Daoy (cell line): ENCODE results near the gene CALCOCO1. TPM values are rescaled to one million over a fixed set of nuclear protein-coding genes. Genes with fewer than 3 reads are reported as not detected.

Source experiments
- DNase-seq: peaks from one replicate; pipeline ENCODE4 v3.0.0-alpha.2; 2015; ENCODE audit warnings: low read depth
- total RNA-seq: library from RNA; depleted of rRNA; stranded (reverse); fragments of >200 nt; shearing (Covaris generic); gene quantifications from 2 replicates; pipeline ENCODE4 v1.2.3, GENCODE V29; 2014

Gene CALCOCO1
- total RNA-seq, 1 experiment from 2014 or later, result 21.4 TPM

DNA sequence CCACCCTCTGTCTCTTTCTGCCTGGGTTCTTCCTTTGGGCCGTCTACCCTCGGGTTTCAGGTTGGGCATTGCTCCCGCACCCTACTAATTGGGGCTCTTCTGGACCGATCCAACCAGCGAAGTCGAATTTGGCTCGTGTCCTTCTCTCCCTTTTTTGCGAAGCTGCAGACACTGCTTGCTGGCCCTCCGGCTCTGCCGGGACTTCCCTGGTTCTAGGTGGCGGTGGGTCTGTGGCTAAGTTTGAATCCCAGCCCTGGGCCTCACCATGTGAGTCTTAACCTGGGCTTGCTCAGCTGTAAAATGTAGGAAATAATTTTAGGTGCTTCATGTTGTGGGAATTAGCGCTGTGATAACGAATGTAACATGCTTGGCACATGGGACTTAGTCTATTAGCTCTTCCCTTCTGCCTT is 24.9 kb upstream of the CALCOCO1 start:
- no peak for DNase-seq

GRCh38 chr12:53751336-53752191 is 24.3 kb upstream of the CALCOCO1 start, which contains the start of gene CISTR:
Gene CISTR (minus strand): TSS chr12:53751979.
- DNase-seq, result peak; percentile 38

DNA sequence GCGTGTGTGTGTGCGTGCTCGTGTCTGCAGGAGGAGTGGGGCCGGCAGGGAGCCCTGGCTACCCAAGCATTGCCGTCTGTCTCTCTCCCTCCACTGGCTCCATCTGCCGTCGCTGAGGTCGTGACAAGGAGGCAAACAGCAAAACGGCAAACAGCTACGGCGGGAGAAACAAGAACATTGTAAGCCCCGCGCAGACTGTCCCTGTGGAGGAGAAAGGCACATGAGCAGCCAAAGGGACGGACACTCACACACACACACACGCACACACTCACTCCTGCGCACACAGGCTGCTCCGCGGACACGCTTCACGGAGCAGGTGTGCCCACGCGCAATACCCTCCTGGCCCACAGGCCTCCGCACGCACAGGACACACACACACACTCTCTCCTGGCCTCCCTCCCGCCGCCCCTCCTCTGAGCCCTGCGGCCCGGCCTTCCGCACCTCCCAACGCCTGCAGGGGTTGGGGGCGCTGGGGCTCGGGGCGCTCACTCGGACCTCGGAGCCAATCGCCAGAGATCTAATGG is 23.6 kb upstream of the CALCOCO1 start:
- DNase-seq, result no peak

- no peak for DNase-seq
Measured at GRCh38 chr12:53749986-53750811, 22.9 kb upstream of the CALCOCO1 start.

DNA sequence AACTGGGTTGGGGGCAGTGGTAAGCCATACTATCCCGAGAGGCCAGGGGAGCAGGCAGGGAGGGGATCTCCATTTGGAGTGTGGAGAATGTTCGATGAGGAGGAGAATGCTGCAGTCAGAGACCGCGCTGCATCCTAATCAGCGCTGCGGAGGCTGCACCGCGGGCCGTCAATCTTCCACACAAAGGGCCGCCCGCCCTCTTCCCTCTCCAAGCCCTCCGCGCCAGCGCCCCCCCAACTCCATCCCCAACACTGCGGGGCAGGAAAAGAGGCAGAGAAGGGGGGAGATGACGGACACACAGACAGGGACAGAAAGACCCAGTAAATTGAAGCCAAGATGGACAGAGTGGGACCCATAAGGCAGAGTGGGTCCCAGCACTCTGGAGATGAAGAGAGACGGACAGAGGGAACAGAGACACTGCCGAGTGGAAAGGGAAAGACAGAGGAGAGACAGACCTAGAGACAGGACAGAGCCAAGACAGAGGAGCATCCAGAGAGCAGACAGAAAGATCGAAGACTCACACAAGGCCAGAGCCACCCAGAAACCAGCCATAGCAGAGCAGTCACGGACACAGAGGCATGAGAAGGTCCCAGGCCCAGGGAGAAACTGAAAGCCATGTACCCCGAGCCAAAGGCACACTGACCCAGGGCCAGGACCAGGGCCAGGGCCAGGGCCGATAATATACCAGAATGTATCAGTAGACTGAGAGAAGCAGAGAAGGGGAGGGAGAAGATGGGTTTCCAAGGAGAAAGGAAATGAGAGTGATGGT is 21.0 kb upstream of the CALCOCO1 start:
- DNase-seq, result no peak

DNA sequence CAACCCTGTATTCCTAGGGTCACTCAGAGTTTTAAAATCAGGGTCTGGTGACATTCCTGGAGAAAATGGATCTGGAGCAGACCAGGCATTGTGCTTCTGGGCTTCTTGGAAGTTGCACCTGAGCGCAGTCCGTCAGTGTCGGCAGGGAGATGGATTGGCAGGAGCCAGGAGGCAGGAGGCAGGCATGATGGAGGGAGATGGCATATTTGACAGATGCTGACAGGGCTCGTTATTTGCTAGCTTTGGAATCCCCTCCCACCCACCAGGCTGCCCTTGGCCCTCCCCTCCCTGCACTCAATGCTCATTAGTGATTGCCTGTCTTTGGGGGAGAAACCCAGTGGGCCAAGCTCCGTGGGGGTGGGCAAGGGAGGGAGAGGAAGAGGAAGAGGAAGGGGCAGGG is 19.8 kb upstream of the CALCOCO1 start:
- no peak for DNase-seq

- DNase-seq, result peak; percentile 92
Measured at GRCh38 chr12:53746592-53747092, 19.4 kb upstream of the CALCOCO1 start.

DNA sequence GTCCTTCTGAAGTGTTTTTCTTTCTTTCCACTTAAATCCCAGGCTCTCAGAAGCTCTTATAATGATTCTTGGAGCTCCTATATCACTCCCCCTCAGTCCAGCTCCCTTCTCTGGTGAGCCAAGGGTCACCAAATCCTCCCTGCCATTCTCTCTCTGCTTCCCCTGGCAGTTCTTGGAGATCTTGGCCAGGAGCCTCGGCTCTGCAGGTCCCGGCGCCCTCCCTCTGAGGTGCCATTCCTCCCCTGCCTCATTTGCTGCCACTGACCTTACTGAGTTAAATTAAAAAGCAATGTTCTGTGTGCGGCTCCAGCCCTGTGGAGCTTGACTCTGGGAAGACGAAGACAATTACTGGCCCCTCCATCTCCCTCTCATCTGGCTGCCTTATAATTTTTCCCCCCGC is 17.5 kb upstream of the CALCOCO1 start:
- DNase-seq, result no peak

- DNase-seq, result no peak
Measured at GRCh38 chr12:53744130-53744441, 16.8 kb upstream of the CALCOCO1 start.

DNA sequence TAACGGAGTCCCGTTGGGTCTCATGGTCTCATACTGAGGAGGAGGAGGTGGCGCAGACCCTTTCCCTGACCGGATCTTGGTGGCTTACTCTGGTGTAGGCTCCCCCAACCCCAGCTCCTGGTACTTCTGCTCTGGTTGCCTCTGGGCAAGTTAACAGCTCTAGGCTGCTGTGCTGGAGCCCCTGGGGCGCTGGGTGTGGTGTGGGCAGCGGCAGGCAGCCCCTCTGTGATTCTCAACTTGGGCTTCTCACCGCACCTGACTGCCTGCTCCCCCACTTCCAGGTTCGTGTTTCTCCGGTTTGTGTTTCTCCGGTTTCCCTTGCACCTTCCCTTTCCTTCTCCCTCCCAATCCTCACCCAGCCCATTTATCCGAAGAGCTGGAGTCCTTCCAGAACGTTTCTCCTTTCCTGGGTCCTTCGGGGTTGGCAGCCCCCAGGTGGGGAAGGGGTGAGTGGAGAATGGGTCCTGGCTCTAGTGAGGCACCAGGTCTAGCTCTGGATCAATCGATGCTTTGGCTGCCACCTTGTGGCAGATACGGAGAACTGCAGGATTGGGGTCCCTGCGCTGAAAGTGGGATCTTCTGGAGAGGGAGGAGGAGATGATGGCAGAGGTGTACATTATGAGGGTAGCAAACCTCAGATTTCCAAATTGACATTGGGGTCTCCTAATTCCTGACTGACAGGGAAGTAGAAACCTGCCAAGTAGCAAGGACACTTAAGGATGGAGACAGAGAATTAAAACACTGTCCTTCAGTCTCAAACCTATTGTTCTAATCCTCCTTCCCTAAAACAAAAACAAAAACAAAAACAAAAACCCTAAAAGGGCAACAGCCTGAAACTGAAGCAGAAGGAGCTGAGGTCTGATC is 16.2 kb upstream of the CALCOCO1 start:
- DNase-seq, result peak; percentile 66

- DNase-seq, result no peak
Measured at GRCh38 chr12:53740130-53740491, 12.9 kb upstream of the CALCOCO1 start.

- no peak for DNase-seq
Measured at GRCh38 chr12:53739214-53740129, 12.2 kb upstream of the CALCOCO1 start.

- DNase-seq, result no peak
Measured at GRCh38 chr12:53738406-53739213, 11.4 kb upstream of the CALCOCO1 start.

GRCh38 chr12:53737951-53738405 is 10.7 kb upstream of the CALCOCO1 start:
- no peak for DNase-seq

GRCh38 chr12:53737093-53737808 is 10.0 kb upstream of the CALCOCO1 start:
- DNase-seq, result no peak

GRCh38 chr12:53736592-53736991 is 9.3 kb upstream of the CALCOCO1 start:
- DNase-seq, result no peak

DNA sequence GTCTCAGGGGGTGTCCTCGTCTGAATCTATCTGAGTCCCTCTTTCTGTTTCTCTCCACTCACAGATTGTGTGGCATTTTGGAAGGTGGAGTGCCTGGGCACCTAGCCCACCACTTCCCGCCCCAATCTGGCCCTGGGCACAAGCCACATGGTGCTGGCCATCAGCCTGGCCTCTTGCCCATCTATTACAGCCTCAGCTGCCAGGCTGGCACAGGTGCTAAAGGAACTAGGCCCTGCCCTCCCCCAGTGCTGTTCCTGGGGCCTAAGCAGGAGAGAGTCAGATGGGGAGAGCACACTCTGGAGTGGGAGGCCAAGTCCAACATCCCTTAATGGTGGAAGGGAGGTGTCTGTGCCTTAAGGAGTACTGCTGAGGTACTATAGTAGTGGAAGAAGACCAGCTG is 8.3 kb upstream of the CALCOCO1 start:
- no peak for DNase-seq

DNA sequence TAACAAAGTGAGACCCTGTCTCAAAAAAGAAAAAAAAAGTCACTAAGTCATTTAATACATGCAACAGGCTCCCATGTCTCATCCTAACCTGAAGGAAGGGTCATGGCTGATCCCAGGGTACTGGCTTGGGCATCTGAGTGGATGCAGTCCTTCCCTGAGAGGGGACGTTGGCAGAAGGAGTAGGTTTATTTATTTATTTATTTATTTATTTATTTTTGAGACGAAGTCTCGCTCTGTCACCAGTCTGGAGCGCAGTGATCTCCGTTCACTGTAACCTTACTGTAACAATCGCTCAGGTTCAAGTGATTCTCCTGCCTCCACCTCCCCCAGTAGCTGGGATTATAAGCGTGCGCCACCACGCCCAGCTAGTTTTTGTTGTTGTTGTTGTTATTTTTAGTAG is 7.2 kb upstream of the CALCOCO1 start:
- no peak for DNase-seq
